OCI-LY7 (cell line): ENCODE data around the gene NAA10. TPM values are rescaled to one million over a fixed set of nuclear protein-coding genes. Genes with fewer than 3 reads are reported as not detected.

Experiments used
- BruUV-seq: library from RNA; stranded (reverse); fragments of 400-500 nt; replicated peaks from 2 replicates; lab custom pipeline; 2021; lab: Mats Ljungman, UMichigan
- CTCF ChIA-PET: fragments of 300-600 bp; sonication (Branson Sonifier 250); formaldehyde crosslinking; loops from one replicate; lab custom pipeline; 2022; ENCODE audit warnings: antibody characterized with exemption; ENCODE audit not compliant: unreplicated experiment; lab: Charles Lee
- POLR2A ChIA-PET: fragments of 300-600 bp; sonication (Branson Sonifier 250); formaldehyde crosslinking; loops from one replicate; lab custom pipeline; 2022; ENCODE audit warnings: antibody characterized with exemption; lab: Charles Lee
- DNase-seq: peaks from one replicate; pipeline ENCODE4 v3.0.0-alpha.2; 2015; ENCODE audit warnings: low spot score
- H2AFZ ChIP-seq: fragments of 200-600 bp; sonication (generic), shearing (Covaris generic); 2 replicates; pipeline ENCODE4 v1.6.1; 2014; ENCODE audit warnings: mild to moderate bottlenecking, antibody characterized with exemption, low read length, moderate library complexity
- H3K27ac ChIP-seq: fragments of 200-600 bp; sonication (generic); 2 replicates; pipeline ENCODE4 v1.5.1; 2014; ENCODE audit warnings: mixed run types, low read depth, mild to moderate bottlenecking, moderate library complexity, low read length, inconsistent platforms; ENCODE audit not compliant: poor library complexity, severe bottlenecking
- H3K36me3 ChIP-seq: fragments of 200-600 bp; sonication (generic); 2 replicates; pipeline ENCODE4 v1.6.1; 2014; ENCODE audit warnings: mild to moderate bottlenecking, antibody characterized with exemption, low read length, moderate library complexity, mixed read lengths; ENCODE audit not compliant: insufficient read depth
- H3K4me1 ChIP-seq: fragments of 200-600 bp; sonication (generic); 2 replicates; pipeline ENCODE4 v1.5.1; 2014; ENCODE audit warnings: mild to moderate bottlenecking, low read length; ENCODE audit not compliant: insufficient read depth, poor library complexity, severe bottlenecking
- H3K4me2 ChIP-seq: fragments of 200-600 bp; sonication (generic); 2 replicates; pipeline ENCODE4 v1.6.1; 2014; ENCODE audit warnings: mild to moderate bottlenecking, low read length
- H3K4me3 ChIP-seq: fragments of 200-600 bp; sonication (generic); 2 replicates; pipeline ENCODE4 v1.5.1; 2014; ENCODE audit warnings: mild to moderate bottlenecking, low read depth, low read length; ENCODE audit not compliant: poor library complexity, severe bottlenecking
- H3K79me2 ChIP-seq: fragments of 200-600 bp; sonication (generic); 2 replicates; pipeline ENCODE4 v1.6.1; 2016; ENCODE audit warnings: low read depth, mild to moderate bottlenecking, low read length, moderate library complexity, mixed read lengths; ENCODE audit not compliant: insufficient read depth
- H3K9me2 ChIP-seq: fragments of 200-600 bp; sonication (generic); 2 replicates; pipeline ENCODE4 v1.6.1; 2016; ENCODE audit warnings: mild to moderate bottlenecking, low read length, mixed read lengths; ENCODE audit not compliant: insufficient read depth
- H3K9me3 ChIP-seq: fragments of 200-600 bp; sonication (generic); 2 replicates; pipeline ENCODE4 v1.6.1; 2014; ENCODE audit warnings: mild to moderate bottlenecking, mixed run types, low read length, mixed read lengths
- H4K20me1 ChIP-seq: fragments of 200-600 bp; sonication (generic); 2 replicates; pipeline ENCODE4 v1.6.1; 2014; ENCODE audit warnings: mild to moderate bottlenecking, antibody characterized with exemption, low read length, moderate library complexity, mixed read lengths; ENCODE audit not compliant: insufficient read depth
- CTCF ChIP-seq: fragments of 200-600 bp; sonication (generic); conservative IDR thresholded peaks from 2 replicates; pipeline ENCODE4 v1.5.1; 2014; ENCODE audit warnings: mild to moderate bottlenecking, antibody characterized with exemption, low read length, moderate library complexity, mixed read lengths
- EZH2phosphoT487 ChIP-seq: fragments of 200-600 bp; sonication (generic); IDR thresholded peaks from 2 replicates; pipeline ENCODE4 v1.6.1; 2018; ENCODE audit warnings: low read depth, borderline replicate concordance, mild to moderate bottlenecking, mixed run types, antibody characterized with exemption, low read length, moderate library complexity, mixed read lengths
- intact Hi-C: fragments of 100-400 bp; cut with micrococcal nuclease; formaldehyde crosslinking; loops from one replicate; pipeline ENCODE4 v1.10.0; 2022; ENCODE audit not compliant: unreplicated experiment
- total RNA-seq, 2 experiments: library from RNA; depleted of rRNA in 1 of 2; stranded (reverse); fragments of >200 nt in 1 of 2; shearing (Covaris generic) in 1 of 2; gene quantifications; 2 replicates each; pipeline ENCODE4 v1.2.3, GENCODE V29; 2014 to 2022

NAA10 gene
- total RNA-seq, 2 experiments from 2014 or later = 82.7 to 105 TPM

- no peak overlapping the region for H2AFZ ChIP-seq
- BruUV-seq = no TSS peak
- intact Hi-C loops = no loop called here
- H3K36me3 ChIP-seq = peaks cover 37% of the 10 kb centered on the region
- POLR2A ChIA-PET = interaction anchor here (2.0 kb wide), 1 partner anchor 9 kb away, joined by 8 read pairs; no protein-coding TSS in a partner anchor
- CTCF ChIA-PET = interaction anchor here (0.6 kb wide), 1 partner anchor 312 kb away, joined by 3 read pairs; no protein-coding TSS in a partner anchor
- TF ChIP-seq EZH2phosphoT487 (no peak), CTCF (no peak)
- H3K27ac ChIP-seq = peak overlapping the region; percentile 72
- no peaks in the 10 kb centered on the region for H3K9me3 ChIP-seq
- no peak overlapping the region for H3K4me3 ChIP-seq
- peaks cover 21% of the 10 kb centered on the region for H3K4me1 ChIP-seq
- peaks cover 13% of the 10 kb centered on the region; the same call in 1 of the 2 replicates for H3K79me2 ChIP-seq
- peak overlapping the region; percentile 77; the same call in 1 of the 2 replicates for H3K4me2 ChIP-seq
- no peak for DNase-seq
- H4K20me1 ChIP-seq = no peaks in the 10 kb centered on the region
- no peaks in the 10 kb centered on the region for H3K9me2 ChIP-seq
These were observed 4.6 kb downstream of the NAA10 start for GRCh38 chrX:153930011-153930910.

- TF ChIP-seq CTCF (no peak), EZH2phosphoT487 (no peak)
- Histone ChIP-seq H3K79me2 (peaks cover 20% of the 10 kb centered on the region; the same call in 1 of the 2 replicates), H3K36me3 (peaks cover 37% of the 10 kb centered on the region), H4K20me1 (no peaks in the 10 kb centered on the region), H2AFZ (no peak overlapping the region), H3K4me3 (peak overlapping the region; percentile 69), H3K27ac (peak overlapping the region; percentile 72), H3K9me2 (no peaks in the 10 kb centered on the region), H3K9me3 (no peaks in the 10 kb centered on the region), H3K4me1 (peaks cover 27% of the 10 kb centered on the region), H3K4me2 (peak overlapping the region; percentile 77)
- CTCF ChIA-PET = no interaction called here
- POLR2A ChIA-PET = interaction anchor here (2.0 kb wide), 1 partner anchor 10 kb away, joined by 8 read pairs; no protein-coding TSS in a partner anchor
- intact Hi-C loops = loop anchor here (2.0 to 10.0 kb wide), 2 partner anchors 41 to 445 kb away; partner anchors contain the start of genes EMD, FLNA and HCFC1
- no TSS peak for BruUV-seq
- DNase-seq = no peak
These were observed 5.3 kb downstream of the NAA10 start for GRCh38 chrX:153929576-153929975.
